ENCODE data around the gene RNF40.

The RNF40 gene

DNA sequence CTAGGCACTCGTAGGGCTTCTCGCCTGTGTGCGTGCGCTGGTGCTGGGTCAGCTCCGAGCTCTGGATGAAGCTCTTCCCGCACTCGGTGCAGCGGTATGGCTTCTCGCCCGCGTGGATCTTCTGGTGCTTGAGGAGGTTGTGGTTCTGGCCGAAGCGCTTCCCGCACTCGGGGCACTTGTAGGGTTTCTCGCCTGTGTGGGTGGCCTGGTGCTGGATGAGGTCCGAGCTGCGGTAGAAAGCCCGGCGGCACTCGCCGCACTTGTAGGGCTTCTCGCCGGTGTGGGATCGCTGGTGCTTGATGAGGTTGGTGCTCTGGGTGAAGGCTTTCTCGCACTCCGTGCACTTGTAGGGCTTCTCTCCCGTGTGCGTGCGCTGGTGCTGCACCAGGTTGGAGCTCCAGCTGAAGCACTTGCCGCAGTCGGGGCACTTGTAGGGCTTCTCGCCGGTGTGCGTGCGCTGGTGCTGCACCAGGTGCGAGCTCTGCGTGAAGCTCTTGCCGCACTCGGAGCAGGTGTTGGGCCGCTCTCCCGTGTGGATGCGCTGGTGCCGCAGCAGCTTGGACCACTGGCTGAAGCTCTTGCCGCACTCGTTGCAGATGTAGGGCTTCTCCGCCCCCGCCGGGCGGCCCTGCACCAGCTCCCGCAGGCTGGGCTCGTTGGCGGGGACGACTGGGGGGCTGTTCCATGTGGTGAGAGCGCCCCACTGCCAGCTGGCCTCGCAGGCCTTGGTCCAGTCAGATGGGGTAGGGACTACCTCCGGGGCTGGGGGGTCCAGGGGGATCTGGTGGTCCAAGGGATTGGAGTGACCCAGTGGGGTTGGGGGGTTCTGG, 21.4 kb downstream of the RNF40 start:
- no peak for TF ChIP-seq EZH2 (IDR thresholded peaks at IDR 0.05; ENCODE audit: borderline replicate concordance, low read depth, low read length, severe bottlenecking)

DNA sequence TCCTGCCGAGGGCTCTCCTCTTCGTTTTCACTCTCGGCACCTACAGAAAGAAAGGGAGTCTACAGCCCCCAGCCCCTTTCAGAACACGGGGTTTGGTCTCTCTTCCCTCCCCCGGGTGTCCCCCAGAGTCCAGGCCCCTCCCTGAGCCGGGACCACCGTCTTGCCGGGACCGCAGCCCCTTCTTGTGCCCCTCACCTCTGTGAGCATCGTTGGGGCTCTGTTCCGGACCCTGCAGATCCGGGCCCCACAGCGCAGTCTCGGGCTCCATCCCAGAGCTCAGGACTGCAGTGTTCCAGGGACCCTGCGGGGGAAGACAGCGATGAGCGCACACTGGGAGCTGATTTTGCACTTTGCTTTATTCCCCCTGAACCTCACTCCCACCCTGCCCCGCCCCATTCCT, 22.1 kb downstream of the RNF40 start:
- ATAC-seq (ENCODE audit: insufficient read depth, low read depth), result no peak
- no peak for DNase-seq
- peaks cover 24% of the 10 kb centered on the region for H3K4me1 ChIP-seq (ENCODE audit: insufficient read depth, low read length)
- TF ChIP-seq, protein P1, sequence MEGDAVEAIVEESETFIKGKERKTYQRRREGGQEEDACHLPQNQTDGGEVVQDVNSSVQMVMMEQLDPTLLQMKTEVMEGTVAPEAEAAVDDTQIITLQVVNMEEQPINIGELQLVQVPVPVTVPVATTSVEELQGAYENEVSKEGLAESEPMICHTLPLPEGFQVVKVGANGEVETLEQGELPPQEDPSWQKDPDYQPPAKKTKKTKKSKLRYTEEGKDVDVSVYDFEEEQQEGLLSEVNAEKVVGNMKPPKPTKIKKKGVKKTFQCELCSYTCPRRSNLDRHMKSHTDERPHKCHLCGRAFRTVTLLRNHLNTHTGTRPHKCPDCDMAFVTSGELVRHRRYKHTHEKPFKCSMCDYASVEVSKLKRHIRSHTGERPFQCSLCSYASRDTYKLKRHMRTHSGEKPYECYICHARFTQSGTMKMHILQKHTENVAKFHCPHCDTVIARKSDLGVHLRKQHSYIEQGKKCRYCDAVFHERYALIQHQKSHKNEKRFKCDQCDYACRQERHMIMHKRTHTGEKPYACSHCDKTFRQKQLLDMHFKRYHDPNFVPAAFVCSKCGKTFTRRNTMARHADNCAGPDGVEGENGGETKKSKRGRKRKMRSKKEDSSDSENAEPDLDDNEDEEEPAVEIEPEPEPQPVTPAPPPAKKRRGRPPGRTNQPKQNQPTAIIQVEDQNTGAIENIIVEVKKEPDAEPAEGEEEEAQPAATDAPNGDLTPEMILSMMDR (IDR thresholded peaks at IDR 0.05; ENCODE audit: borderline replicate concordance, extremely low read depth, low read length, poor library complexity, severe bottlenecking), result no peak
- no peak for TF ChIP-seq EZH2 (IDR thresholded peaks at IDR 0.05; ENCODE audit: borderline replicate concordance, low read depth, low read length, severe bottlenecking)
- no peaks in the 10 kb centered on the region; the same call in 1 of the 2 replicates for H4K20me1 ChIP-seq (ENCODE audit: insufficient read depth, low read length)
- no peaks in the 10 kb centered on the region for H3K9me3 ChIP-seq (ENCODE audit: insufficient read depth, low read length, severe bottlenecking)
- H3K9ac ChIP-seq (ENCODE audit: low read depth, low read length), result no peak overlapping the region
- H3K27ac ChIP-seq (ENCODE audit: low read length), result no peak overlapping the region
- H3K4me3 ChIP-seq (ENCODE audit: low read depth in 1 of 2, low read length in 2 of 2), result no peak overlapping the region
- H3K4me2 ChIP-seq (ENCODE audit: insufficient read depth, low read length), result no peak overlapping the region
- H2AFZ ChIP-seq (ENCODE audit: low read depth, low read length), result no peak overlapping the region
- H3K79me2 ChIP-seq (ENCODE audit: insufficient read depth, low read length), result peaks cover 5% of the 10 kb centered on the region
- peaks cover 22% of the 10 kb centered on the region for H3K36me3 ChIP-seq (ENCODE audit: insufficient read depth, low read length)
- H3K27me3 ChIP-seq (ENCODE audit: insufficient read depth, low read length, poor library complexity), result peaks cover 5% of the 10 kb centered on the region

More for the DNA sequence above, 21.4 kb downstream of the RNF40 start:
- Histone ChIP-seq H2AFZ (ENCODE audit: low read depth, low read length) (no peak overlapping the region), H4K20me1 (ENCODE audit: insufficient read depth, low read length) (no peaks in the 10 kb centered on the region; the same call in 1 of the 2 replicates), H3K27me3 (ENCODE audit: insufficient read depth, low read length, poor library complexity) (peaks cover 5% of the 10 kb centered on the region), H3K4me1 (ENCODE audit: insufficient read depth, low read length) (peaks cover 24% of the 10 kb centered on the region), H3K4me3 (ENCODE audit: low read depth in 1 of 2, low read length in 2 of 2) (no peak overlapping the region), H3K4me2 (ENCODE audit: insufficient read depth, low read length) (no peak overlapping the region), H3K79me2 (ENCODE audit: insufficient read depth, low read length) (peaks cover 5% of the 10 kb centered on the region), H3K9ac (ENCODE audit: low read depth, low read length) (no peak overlapping the region), H3K27ac (ENCODE audit: low read length) (no peak overlapping the region), H3K36me3 (ENCODE audit: insufficient read depth, low read length) (peaks cover 22% of the 10 kb centered on the region), H3K9me3 (ENCODE audit: insufficient read depth, low read length, severe bottlenecking) (no peaks in the 10 kb centered on the region)
- DNase-seq (no peak), ATAC-seq (ENCODE audit: insufficient read depth, low read depth) (no peak)

DNA sequence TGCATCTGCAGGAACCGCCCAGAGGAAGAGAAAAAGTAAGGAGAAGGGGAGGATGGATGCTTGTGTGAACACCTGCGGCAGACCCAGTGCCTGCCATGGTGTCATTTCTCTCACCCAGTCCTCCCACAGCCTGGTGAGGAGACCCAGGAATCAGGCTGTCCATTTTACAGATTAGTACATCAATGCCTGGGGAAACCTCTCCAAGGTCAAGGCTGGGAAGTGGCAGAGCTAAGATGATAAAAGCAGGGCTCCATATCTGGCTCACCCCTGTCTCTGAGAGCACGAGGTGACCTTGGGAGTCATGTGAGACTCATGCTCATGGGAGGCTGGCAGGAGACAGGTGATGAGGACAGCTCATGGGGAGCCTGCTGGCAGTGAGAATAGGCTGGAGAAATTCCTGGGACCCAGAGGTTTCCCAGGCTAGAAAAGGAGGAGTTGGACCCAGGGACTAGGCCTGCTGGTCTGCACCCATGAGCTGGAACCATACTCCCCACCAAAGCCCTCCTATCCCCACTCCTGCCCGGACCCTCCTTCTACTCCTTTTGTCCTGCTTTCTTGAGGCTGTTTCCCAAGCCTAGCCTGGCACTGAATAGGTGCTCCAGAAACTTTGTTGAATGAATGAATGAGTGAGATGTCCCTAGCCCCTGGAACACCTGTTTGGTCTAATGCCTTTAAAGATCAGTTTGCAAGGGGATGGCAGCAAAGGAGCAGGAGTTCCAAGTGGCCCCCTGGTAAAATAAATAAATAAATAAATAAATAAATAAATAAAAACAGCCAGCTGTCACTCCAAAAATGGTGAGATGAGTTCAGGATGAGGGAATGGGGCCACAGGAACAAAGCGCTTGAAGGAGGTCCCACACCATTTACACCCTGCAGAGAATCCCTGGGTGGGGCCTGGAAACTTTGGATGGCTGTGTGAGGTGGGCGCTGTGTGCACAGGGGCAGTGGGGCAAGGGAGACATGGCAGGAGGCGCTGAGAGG, 23.3 kb downstream of the RNF40 start:
- DNase-seq (no peak), ATAC-seq (ENCODE audit: insufficient read depth, low read depth) (no peak)
- TF ChIP-seq, protein P1 (IDR thresholded peaks at IDR 0.05; ENCODE audit: borderline replicate concordance, extremely low read depth, low read length, poor library complexity, severe bottlenecking), result no peak
- TF ChIP-seq EZH2 (IDR thresholded peaks at IDR 0.05; ENCODE audit: borderline replicate concordance, low read depth, low read length, severe bottlenecking), result no peak
- Histone ChIP-seq H3K4me3 (ENCODE audit: low read depth in 1 of 2, low read length in 2 of 2) (peak overlapping the region in 1 of 2 experiments; percentile 80; a peak in 2 of 4 replicates), H3K36me3 (ENCODE audit: insufficient read depth, low read length) (peaks cover 22% of the 10 kb centered on the region), H3K9ac (ENCODE audit: low read depth, low read length) (peak overlapping the region; percentile 78), H2AFZ (ENCODE audit: low read depth, low read length) (no peak overlapping the region; the same call in 1 of the 2 replicates), H3K27me3 (ENCODE audit: insufficient read depth, low read length, poor library complexity) (peaks cover 5% of the 10 kb centered on the region), H4K20me1 (ENCODE audit: insufficient read depth, low read length) (no peaks in the 10 kb centered on the region; the same call in 1 of the 2 replicates), H3K4me1 (ENCODE audit: insufficient read depth, low read length) (peaks cover 24% of the 10 kb centered on the region), H3K27ac (ENCODE audit: low read length) (peak overlapping the region; percentile 53; the same call in 1 of the 2 replicates), H3K4me2 (ENCODE audit: insufficient read depth, low read length) (peak overlapping the region; percentile 71), H3K9me3 (ENCODE audit: insufficient read depth, low read length, severe bottlenecking) (no peaks in the 10 kb centered on the region), H3K79me2 (ENCODE audit: insufficient read depth, low read length) (peaks cover 5% of the 10 kb centered on the region)
